Epidermal melanocyte (primary cell): ENCODE measurements around the gene PRSS3.
"Not testable (repeated sequence)": the region's sequence is repeated elsewhere in the genome, so short reads cannot be mapped to it uniquely, and the experiment has no call there.

Experiments
- DNase-seq: peaks from one replicate; pipeline ENCODE4 v3.0.0; 2011; ENCODE audit warnings: low spot score; ENCODE audit not compliant: insufficient read length

Gene PRSS3

DNA sequence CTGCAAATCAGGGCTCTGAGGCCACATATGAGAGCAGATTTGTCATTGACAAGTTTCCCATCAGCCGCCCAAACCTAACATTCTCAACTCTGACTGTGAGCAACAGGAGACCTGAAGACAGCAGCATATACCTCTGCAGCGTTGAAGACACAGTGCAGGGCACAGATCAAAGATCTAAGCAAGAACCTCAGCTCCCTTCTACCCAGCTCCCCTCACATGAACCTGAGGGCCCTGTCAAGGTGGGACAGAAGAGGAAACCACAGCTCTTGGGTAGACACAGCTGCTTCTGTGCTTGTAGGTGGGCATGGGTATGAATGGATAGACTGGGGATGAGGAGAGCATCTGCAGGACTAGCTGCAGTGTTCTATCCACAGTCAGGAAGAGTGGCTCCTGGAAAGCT lies 8.7 kb upstream of the PRSS3 start:
- DNase-seq: no peak

DNA sequence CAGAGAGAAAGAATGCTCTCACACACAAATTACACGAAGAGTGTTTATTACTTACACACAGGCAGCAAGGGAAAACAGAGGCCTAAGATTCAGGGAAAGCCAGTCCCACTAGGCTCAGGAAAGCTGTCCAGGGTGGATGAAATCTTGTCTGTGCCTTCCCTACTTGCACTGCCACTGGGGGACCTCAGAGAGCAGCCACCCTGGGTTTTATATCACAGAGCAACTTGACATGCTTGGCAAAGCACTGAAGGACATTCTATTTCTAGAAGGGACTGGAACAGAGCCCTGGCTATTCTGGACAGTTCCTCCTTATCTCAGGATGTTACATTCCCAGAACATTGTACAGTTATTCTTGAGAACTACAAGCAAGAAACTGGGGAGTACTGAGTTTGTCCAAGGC lies 7.5 kb upstream of the PRSS3 start:
- DNase-seq: no peak

DNA sequence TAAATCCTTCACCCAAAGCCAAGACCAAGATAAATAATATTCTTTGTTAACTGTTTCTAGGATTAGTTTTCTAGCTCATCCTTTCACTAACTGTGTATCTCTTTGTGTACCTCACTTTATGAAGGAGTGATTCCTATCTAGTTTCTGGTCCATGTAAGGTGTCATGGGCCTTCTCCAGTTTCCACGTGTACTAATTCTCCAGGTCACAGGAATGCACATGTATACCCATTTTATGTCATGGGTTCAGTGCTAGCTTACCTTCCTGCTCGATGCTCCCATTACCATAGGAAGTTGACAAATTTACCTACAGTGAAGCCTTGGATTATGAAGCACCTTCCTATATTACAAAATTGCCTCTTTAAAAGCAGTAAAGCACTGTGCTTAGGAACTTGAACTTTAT lies 5.9 kb upstream of the PRSS3 start:
- DNase-seq: not testable (repeated sequence)

DNA sequence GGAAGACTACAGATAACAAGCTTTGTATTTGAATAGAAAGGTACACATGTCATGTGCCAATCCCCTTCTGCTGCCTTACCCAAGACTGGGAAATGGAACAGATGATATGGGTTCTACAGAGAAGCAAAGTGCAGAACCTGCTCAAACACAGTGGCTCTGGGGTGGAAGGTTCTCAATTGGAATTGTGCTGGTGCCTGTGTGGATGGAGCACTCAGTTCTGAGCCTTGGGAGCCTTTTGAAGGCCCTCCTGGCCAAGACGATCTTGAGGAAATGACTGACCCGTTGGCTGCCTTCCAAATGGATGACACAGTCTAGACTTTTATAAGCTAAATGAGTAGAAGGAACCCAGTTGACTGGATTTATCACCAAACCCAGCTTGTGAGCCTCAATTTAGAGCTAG lies 4.2 kb upstream of the PRSS3 start:
- DNase-seq: no peak

DNA sequence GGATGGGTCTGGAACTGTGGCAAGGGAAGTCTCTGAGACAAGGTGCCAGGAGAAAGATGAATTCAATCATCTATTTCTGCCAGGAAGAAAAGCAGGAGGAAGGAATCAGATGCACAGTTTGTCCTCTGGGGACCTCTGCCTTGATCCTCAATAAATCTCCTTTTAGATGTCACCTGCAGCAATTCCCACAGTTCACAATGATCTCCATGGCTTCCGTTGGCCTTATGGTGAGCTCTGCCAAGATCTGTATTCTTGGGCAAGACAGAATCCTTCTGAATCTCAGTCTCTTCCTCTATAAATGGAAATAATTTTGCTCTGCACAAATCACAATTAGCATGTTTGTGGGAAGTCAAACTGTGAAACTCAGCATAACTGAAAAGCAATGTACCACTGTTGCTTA lies 1.9 kb upstream of the PRSS3 start:
- not testable (repeated sequence) for DNase-seq

DNA sequence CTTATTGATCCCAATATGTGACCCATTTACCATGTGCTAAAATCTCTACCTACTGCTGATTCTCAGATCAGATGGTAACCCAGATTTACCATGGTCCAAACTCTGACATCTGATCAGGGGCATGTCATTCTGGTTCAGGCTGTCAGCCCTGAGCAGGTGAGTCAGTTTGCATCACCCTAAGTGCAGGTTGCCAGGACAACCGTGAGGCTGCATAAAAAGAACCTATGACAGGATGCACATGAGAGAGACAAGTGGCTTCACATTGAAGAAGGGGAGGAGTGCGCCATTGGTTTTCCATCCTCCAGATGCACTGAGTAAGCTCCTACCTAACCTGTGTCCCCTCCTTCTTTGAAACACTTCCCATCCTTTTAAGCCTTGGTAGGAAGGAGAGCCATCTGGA lies 801 bp upstream of the PRSS3 start:
- DNase-seq: no peak

DNA sequence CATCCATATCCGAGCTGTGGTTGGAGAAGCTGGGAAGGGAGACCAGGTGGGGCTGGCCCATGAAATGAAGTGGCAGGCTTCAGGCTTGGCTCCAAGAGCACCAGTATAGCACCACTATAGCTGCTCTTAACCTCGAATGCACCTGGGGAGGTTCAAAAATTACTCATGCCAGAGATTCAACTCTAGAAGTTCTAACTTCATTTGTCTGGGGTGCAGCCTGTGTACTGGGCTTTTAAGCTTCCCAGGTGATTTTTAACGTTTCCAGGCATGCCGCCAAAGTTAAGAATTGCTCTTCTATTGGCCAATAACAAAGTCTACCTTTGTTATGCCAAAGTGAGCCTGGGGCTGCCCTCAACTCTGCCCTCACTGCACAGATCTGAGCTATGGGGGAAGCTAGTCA lies 458 bp downstream of the PRSS3 start:
- DNase-seq: no peak

DNA sequence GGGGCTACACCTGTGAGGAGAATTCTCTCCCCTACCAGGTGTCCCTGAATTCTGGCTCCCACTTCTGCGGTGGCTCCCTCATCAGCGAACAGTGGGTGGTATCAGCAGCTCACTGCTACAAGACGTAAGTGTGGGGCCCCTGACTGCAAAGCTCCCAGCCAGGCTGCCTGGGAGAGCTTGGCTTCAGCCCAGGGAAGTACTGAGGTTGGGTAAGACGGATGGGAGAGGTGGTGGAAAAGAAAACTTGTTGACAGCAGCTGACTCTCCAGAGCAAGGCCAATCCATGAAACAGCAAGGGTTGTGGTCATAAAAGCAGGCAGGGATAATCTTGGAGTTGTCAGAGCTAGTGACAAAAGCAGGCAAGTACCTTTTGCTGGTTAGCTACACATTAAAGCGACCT lies 1.3 kb downstream of the PRSS3 start:
- DNase-seq: not testable (repeated sequence)

DNA sequence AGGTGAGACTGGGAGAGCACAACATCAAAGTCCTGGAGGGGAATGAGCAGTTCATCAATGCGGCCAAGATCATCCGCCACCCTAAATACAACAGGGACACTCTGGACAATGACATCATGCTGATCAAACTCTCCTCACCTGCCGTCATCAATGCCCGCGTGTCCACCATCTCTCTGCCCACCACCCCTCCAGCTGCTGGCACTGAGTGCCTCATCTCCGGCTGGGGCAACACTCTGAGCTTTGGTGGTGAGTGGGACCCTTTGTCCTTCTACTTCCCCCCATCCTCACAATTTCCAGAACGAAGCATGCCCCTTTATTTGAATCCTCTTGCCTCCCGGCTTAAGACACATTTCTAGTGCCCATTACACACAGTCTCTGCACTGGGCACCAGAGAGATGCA lies 2.5 kb downstream of the PRSS3 start:
- no peak for DNase-seq

DNA sequence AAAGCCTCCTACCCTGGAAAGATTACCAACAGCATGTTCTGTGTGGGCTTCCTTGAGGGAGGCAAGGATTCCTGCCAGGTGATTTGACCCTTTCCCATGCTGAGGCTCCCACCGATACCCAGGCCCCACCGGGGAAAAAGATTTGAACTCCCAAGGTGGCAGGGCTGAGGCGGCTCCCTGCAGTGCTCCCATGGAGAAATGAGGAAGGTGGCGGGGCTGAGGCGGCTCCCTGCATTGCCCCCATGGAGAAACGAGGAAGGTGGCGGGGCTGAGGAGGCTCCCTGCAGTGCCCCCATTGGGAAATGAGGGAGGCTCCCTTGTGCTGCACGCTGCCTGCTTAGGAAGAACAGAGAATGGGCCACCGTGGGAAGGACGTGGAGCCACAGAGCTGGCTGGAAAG lies 3.2 kb downstream of the PRSS3 start:
- DNase-seq: no peak

DNA sequence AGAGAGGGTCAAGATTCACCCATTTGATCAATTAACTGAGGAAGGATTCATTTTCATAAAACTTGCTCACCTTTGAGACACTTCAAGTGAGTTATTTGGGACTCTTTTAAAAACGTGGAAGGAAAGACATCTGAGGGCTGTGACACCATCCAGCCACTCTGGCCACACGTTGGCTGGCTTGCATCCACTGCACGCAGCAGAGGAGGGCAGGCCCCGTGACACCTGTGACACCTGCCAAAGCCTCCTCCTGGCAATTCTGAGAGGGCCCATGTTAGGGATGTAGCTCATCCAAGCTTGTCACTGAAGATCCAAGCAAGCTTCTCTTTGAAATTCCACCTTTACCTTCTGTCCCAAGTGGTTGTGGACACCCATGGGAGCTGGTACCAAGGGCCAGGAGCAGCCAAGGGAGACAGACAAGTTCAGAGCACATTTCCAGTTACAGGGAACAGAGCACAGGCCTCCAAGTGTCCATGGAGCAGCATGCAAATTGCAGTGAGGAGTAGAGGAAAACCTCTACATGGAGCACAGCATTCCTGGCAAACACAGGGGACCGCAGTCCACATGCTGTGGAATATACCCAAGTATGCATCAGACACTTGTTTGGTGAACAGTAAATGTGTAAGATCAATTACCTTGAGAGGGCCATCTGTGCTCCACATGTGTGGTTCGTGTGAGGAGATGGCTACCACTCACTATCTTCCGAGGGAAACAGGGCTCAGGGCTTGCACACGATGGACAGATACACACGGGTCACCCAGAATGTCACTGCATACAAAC lies 4.8 kb downstream of the PRSS3 start:
- no peak for DNase-seq

DNA sequence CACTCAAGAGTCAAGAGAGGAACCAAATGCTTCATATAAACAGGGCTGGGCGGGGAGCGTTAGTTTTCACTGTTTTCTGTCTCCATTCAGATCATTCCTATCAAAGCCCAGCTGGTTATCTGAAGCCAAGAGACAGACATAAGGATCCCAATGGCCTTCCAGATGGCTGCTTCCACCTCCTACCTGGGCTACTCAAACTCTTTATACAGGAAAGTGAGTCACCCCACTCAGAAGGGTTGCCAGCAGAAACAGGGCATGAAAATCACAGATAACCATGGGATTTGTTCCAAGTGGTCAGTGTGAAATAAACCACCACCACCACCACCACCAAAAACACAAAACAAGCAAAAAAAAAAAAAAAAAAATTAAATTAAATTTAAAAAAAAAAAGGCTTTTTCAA lies 5.5 kb downstream of the PRSS3 start:
- DNase-seq: no peak

DNA sequence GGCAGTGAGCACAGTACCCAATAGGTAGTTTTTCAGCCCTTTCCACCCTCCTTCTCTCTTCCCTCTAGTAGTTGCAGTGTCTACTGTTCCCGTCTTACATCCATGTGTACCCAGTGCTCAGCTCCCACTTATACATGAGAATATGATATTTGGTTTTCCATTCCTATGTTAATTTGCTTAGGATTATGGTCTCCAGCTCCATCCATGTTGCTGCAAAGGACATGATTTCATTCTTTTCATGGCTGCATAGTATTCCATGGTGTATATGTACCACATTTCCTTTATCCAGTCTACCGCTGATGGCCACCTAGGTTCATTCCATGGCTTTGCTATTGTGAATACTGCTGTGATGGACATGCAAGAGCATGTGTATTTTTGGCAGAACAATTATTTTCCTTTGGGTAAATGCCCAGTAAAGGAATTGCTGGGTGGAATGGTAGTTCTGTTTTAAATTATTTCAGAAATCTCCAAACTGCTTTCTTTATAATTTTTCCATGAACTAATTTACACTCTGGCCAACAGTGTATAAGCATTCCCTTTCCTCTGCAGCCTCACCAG lies 6.7 kb downstream of the PRSS3 start:
- DNase-seq: not testable (repeated sequence)

DNA sequence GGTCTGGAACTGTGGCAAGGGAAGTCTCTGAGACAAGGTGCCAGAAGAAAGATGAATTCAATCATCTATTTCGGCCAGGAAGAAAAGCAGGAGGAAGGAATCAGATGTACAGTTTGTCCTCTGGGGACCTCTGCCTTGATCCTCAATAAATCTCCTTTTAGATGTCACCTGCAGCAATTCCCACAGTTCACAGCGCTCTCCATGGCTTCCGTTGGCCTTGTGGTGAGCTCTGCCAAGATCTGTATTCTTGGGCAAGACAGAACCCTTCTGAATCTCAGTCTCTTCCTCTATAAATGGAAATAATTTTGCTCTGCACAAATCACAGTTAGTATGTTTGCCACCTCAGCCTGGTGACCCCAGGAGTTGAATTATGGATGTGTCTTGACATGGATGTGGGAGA lies 8.8 kb downstream of the PRSS3 start:
- DNase-seq: not testable (repeated sequence)

DNA sequence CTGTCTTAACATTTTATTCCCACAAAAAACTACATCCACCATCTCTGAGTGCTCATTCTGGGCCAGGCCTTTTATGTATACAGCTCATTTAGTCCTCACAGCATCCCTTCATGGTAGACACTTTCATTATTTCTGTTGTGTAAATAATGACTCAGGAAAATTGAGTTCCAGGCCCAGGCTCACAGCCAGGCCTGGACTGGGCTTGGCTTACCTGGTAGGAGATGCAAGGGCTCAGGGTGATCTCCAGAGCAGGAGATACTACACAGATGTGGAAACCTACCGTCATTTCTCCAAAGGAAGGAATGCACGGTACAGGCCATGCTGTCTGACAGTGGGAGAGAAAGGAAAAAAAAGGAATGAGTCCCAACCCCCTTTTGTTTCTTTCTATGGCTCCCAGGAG lies 11.8 kb downstream of the PRSS3 start:
- DNase-seq: not testable (repeated sequence)

DNA sequence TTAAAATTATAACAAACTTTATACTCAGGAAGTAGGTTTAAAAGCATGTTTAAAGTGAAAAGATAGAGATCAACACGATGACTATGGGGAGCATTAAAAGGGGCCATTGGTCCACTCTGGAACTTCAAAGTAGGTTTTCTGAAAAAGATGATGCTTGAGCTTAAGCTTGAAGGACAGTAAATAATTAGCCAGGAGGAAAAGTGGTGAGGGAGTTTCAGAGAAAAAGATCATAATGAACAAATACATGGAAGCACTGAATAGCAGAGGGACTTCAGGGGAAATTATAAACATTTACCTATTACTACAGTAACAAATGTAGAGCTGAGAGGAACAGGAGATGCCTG lies 13.6 kb downstream of the PRSS3 start:
- not testable (repeated sequence) for DNase-seq

DNA sequence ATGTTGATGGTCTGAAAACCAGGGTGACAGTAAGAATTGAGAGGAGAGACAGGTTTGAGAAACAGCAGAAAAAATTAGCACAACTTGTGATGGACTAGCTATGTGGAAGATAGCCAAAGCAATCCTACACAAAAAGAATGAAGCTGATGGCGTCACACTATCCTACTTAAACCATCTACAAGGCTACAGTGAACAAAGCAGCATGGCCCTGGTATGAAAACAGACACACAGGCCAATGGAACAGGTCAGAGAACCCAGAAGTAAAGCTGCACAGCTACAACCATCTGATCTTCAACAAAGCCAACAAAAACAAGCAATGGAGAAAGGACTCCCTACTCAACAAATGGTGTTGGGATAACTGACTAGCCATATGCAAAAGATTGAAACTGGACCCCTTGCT lies 14.1 kb downstream of the PRSS3 start:
- DNase-seq: no peak

DNA sequence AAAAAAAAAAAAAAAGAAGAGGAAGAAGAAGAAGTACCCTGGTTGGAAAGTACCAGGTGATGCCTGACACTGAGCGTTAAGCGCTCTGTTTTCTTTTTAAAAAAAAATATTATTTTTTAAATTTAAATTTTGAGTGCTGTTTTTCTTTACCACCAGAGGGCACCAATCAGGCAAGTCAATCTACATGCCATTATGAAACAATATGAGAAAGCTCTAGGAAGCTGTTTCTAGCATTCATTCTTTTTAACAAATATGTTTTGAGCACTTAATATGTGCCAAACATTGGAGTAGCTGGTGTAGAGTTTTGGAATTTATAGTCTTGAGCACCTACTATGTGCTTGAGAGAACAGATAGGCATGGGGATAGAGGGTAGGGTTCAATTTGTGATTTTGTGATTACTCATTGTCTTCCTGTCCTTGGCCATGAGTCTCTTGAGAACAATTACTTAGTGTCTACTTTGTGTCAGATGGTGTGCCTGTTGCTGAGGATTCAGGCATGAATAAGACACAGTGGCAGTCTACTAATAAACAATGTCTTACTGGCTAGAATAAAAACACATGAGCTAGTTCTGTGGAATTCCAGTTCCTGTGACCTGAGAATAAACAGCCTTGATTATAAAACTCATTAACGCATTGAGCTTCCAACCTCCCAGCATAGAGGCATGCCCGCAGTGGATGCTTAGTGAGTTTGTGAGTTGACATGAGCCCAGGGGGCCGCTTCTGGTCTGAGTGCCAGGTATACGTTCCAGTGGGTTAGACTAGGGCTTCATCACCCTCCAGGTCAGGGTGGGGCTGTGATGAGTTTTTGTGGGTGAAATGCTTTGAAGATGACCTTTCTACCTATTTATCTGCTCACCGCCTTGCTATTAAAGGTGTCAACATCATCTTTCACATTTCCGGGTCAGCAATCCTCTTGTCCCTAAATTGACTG lies 18.6 kb downstream of the PRSS3 start:
- DNase-seq: peak; percentile 40

DNA sequence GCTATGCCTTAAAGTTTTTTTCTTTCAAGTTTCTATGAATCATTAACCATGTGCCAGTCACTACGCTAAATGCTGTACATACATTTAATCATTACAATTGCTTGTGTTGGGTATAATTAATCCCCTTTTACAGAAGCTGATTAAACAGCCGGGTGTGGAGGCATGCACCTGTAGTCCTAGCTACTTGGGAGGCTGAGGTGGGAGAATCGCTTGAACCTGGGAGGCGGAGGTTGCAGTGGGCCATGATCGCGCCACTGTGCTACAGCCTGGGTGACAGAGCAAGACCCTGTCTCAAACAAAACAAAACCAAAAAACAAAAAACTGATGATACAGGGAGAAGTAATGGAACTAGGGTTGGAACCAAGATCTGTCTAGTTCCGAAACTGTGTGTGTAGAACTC lies 20.4 kb downstream of the PRSS3 start:
- DNase-seq: no peak

DNA sequence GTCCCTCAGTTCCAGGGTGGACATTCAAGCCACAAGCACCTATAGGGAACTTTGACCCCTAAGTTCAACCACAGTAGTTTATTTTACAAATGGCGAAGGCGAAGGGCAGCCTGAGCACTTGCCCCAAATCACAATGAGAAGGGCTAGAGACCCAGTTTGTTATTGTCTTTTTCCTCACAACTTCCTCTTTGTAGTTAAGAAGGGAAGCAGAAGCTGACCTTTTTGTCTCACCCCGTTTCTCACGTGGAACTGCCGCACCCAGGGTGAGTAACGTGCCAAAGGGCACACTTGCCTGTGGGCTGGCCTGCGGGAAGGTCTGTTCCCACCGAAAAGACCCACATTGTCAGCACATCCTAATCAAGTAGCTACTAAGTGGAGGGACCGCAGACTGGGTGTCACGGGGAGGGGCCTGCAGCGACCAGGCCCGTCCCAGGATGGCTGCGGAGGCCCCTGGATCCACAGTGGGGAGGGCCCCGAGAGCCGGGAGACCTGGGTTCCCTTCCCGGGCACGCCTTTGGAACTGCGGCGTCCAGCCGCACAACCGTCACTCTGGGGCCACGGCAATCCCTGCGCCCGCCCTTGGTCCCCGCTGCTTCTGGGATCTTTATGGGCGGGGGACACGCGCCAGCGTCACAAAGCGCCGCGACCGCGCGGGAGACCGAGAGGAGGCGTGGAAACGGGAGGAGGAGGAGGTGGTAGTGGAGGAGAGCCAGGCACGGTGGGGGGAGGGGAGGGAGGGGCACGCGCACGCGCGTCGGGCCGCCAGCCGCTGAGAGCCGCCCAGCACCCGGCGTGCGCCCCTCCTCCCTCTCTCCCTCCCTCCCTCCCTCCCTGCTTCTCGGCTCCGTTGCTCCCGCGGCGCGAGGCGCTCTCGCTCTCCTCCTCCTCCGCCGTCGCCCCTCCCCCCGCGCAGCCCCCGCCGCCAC lies 21.2 kb downstream of the PRSS3 start, which contains the start of gene UBE2R2:
Gene UBE2R2 (plus strand): TSS at position 834 of the 926 bp plus-strand sequence. CDS start 598 bp downstream, outside the sequence.
- DNase-seq: peak; percentile 89
